GM21390 (cell line): ENCODE data around the gene ZBED6.

Source experiments
- ATAC-seq: cut with Tn5 transposase; IDR thresholded peaks from one replicate; pipeline ENCODE4 v1.9.1; 2021; ENCODE audit not compliant: unreplicated experiment

ZBED6 gene

GRCh38 chr1:203839081-203839480, 43.7 kb downstream of the ZBED6 start:
- no peak for ATAC-seq

- no peak for ATAC-seq
These were observed 44.9 kb downstream of the ZBED6 start for GRCh38 chr1:203840208-203840808.

GRCh38 chr1:203842559-203842876, 47.1 kb downstream of the ZBED6 start:
- ATAC-seq: no peak

- no peak for ATAC-seq
These were observed 48.0 kb downstream of the ZBED6 start for GRCh38 chr1:203843435-203843834.
